CD4-positive, alpha-beta T cell (primary cell): ENCODE data around the gene SUFU. TPM values are rescaled to one million over a fixed set of nuclear protein-coding genes. Genes with fewer than 3 reads are reported as not detected.

Experiments
- ATAC-seq: fragments of 200-7000 bp; cut with Tn5 transposase; one replicate; pipeline ENCODE4 v1.10.0; 2022; ENCODE audit warnings: mild to moderate bottlenecking; ENCODE audit not compliant: poor library complexity
- CTCF ChIA-PET: fragments of 350-600 bp; sonication (Branson Sonifier 250); formaldehyde crosslinking; loops from one replicate; lab custom pipeline; 2021; ENCODE audit warnings: antibody characterized with exemption, inconsistent platforms; lab: Charles Lee
- POLR2A ChIA-PET: fragments of 350-600 bp; sonication (Branson Sonifier 250); formaldehyde crosslinking; loops from one replicate; lab custom pipeline; 2021; ENCODE audit warnings: antibody characterized with exemption, inconsistent platforms; lab: Charles Lee
- DNase-seq, 14 experiments: peaks; one replicate each; pipeline ENCODE4 v3.0.0-alpha.2; 2013 to 2020; ENCODE audit warnings: mixed read lengths in 2 of 14
- H3K27ac ChIP-seq, 2 donors: one replicate each; pipeline versions ENCODE4 v1.5.1 to v1.7.0; 2013; ENCODE audit warnings: low read length in 2 of 2, low read depth in 1 of 2, mild to moderate bottlenecking in 1 of 2
- H3K27me3 ChIP-seq, 2 experiments: 1 replicate in 1 of 2; 2 replicates in 1 of 2; pipeline versions ENCODE4 v1.6.1 to v1.7.0; 2013; ENCODE audit warnings: low read length in 2 of 2, control low read depth in 1 of 2, mild to moderate bottlenecking in 1 of 2, moderate library complexity in 1 of 2; ENCODE audit not compliant: insufficient read depth in 2 of 2, control insufficient read depth in 1 of 2
- H3K36me3 ChIP-seq: one replicate; pipeline ENCODE4 v1.6.1; 2013; ENCODE audit warnings: low read length, control low read depth; ENCODE audit not compliant: insufficient read depth
- H3K4me1 ChIP-seq: one replicate; pipeline ENCODE4 v1.6.1; 2013; ENCODE audit warnings: low read length, control low read depth; ENCODE audit not compliant: insufficient read depth
- H3K4me3 ChIP-seq: one replicate; pipeline ENCODE4 v1.5.1; 2013; ENCODE audit warnings: mild to moderate bottlenecking, low read length, moderate library complexity
- H3K9me3 ChIP-seq, 2 experiments: 1 replicate in 1 of 2; 2 replicates in 1 of 2; pipeline versions ENCODE4 v1.6.1 to v1.7.0; 2013; ENCODE audit warnings: low read length in 2 of 2, mild to moderate bottlenecking in 2 of 2, control low read depth in 1 of 2, moderate library complexity in 1 of 2; ENCODE audit not compliant: control insufficient read depth in 1 of 2, insufficient read depth in 1 of 2
- H3K27ac Mint-ChIP-seq: one replicate; pipeline ENCODE4 v1.8.0; 2020; ENCODE audit warnings: mixed read lengths
- H3K27me3 Mint-ChIP-seq: one replicate; pipeline ENCODE4 v1.8.0; 2021; ENCODE audit warnings: mixed read lengths
- H3K36me3 Mint-ChIP-seq: one replicate; pipeline ENCODE4 v1.8.0; 2021; ENCODE audit warnings: low read depth, mixed read lengths
- H3K4me1 Mint-ChIP-seq: one replicate; pipeline ENCODE4 v1.8.0; 2021; ENCODE audit warnings: low read depth, mixed read lengths
- H3K4me3 Mint-ChIP-seq: one replicate; pipeline ENCODE4 v1.8.0; 2020; ENCODE audit warnings: mild to moderate bottlenecking, mixed read lengths
- H3K9me3 Mint-ChIP-seq: one replicate; pipeline ENCODE4 v1.8.0; 2020; ENCODE audit warnings: mixed read lengths
- intact Hi-C, 2 experiments: fragments of 100-400 bp; cut with DNase I in 1 of 2; cut with micrococcal nuclease in 1 of 2; formaldehyde crosslinking; loops; one replicate each; pipeline versions ENCODE4 v1.15.1 to v1.9.0; 2023 to 2025; cut with DNase I, micrococcal nuclease
- total RNA-seq, 174 experiments: library from RNA in 2 of 174; stranded (reverse) in 2 of 174; gene quantifications; one replicate each; pipeline ENCODE4 v1.2.3 and lab custom pipeline; 2021 to 2026
- TF ChIP-seq, protein P1 (sequence below): fragments of 200-600 bp; IDR thresholded peaks from one replicate; pipeline ENCODE4 v1.8.0; 2022; ENCODE audit warnings: antibody characterized with exemption, mild to moderate bottlenecking

SUFU gene
- total RNA-seq, 2 experiments from 2014 or later, result 6.7 to 7.3 TPM

DNA sequence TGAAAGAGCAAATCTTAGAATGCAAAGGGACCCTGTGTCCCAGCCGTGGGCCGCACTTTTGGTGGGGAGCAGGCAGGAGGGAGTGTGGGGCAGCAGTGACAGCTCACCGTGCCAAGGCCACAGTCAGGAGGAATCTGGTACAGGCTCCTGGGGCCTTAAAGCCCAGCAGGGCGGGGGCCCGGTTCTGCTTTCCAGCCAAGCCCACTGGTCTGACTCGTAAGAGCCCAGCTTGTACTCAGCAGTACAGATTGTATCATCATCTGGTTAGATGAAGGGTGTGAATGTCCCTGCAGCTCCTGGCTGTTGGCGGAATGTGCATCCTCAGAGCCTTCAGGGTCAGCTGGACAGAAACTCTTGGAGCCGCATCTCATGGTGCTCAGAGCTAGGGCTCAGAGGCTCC is 110.0 kb downstream of the SUFU start:
- no peaks in the 10 kb centered on the region for H3K27me3 Mint-ChIP-seq
- no peaks in the 10 kb centered on the region for H3K9me3 ChIP-seq
- H3K27ac Mint-ChIP-seq, result peak overlapping the region; percentile 99
- intact Hi-C loops, result loop anchor here in 1 of 2 experiments (2.0 kb wide), 1 partner anchor 33 kb away; no protein-coding TSS in a partner anchor
- CTCF ChIA-PET, result interaction anchor here (0.9 to 2.5 kb wide), 3 partner anchors 18 to 31 kb away, joined by 3 to 8 read pairs (median 3); partner anchors contain the start of gene TRIM8
- ATAC-seq (no peak), DNase-seq (no peak)
- H3K36me3 ChIP-seq, result peaks cover 43% of the 10 kb centered on the region
- POLR2A ChIA-PET, result interaction anchor here (1.2 to 1.5 kb wide), 4 partner anchors 22 to 100 kb away, joined by 3 to 5 read pairs (median 4); partner anchors contain the start of gene ARL3
- TF ChIP-seq, protein P1, sequence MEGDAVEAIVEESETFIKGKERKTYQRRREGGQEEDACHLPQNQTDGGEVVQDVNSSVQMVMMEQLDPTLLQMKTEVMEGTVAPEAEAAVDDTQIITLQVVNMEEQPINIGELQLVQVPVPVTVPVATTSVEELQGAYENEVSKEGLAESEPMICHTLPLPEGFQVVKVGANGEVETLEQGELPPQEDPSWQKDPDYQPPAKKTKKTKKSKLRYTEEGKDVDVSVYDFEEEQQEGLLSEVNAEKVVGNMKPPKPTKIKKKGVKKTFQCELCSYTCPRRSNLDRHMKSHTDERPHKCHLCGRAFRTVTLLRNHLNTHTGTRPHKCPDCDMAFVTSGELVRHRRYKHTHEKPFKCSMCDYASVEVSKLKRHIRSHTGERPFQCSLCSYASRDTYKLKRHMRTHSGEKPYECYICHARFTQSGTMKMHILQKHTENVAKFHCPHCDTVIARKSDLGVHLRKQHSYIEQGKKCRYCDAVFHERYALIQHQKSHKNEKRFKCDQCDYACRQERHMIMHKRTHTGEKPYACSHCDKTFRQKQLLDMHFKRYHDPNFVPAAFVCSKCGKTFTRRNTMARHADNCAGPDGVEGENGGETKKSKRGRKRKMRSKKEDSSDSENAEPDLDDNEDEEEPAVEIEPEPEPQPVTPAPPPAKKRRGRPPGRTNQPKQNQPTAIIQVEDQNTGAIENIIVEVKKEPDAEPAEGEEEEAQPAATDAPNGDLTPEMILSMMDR, result no peak
- no peaks in the 10 kb centered on the region for H3K9me3 Mint-ChIP-seq
- peaks cover 44% of the 10 kb centered on the region for H3K4me1 ChIP-seq
- H3K27me3 ChIP-seq, result no peaks in the 10 kb centered on the region
- peak overlapping the region; percentile 85 to 88 for H3K27ac ChIP-seq
- H3K4me3 Mint-ChIP-seq, result no peak overlapping the region
- no peak overlapping the region for H3K4me3 ChIP-seq
- peaks cover 39% of the 10 kb centered on the region for H3K36me3 Mint-ChIP-seq
- H3K4me1 Mint-ChIP-seq, result peaks cover 35% of the 10 kb centered on the region

DNA sequence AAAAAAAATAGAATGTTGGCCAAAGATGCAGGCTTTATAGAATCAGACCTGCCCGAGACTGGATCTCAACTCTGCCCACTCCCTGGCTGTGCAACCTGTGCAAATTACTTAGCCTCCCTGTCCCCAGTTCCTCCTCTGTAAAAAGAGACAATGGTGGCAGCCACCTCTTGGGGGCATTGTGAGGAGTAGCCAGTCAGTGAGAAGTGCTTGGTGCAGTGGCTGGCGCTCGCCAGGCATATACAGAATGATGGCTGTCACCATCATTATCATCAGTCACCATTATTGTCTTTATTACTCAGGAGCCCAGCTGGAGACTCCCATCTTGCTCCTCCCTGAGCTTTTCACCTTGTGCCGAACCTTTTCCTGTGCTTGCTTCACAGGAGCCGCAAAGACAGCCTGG is 111.1 kb downstream of the SUFU start:
- Mint-ChIP-seq H3K27ac (peak overlapping the region; percentile 20), H3K4me1 (peaks cover 35% of the 10 kb centered on the region), H3K27me3 (no peaks in the 10 kb centered on the region), H3K9me3 (no peaks in the 10 kb centered on the region), H3K36me3 (peaks cover 44% of the 10 kb centered on the region), H3K4me3 (no peak overlapping the region)
- Histone ChIP-seq H3K36me3 (peaks cover 48% of the 10 kb centered on the region), H3K4me3 (no peak overlapping the region), H3K4me1 (peaks cover 44% of the 10 kb centered on the region), H3K27ac (no peak overlapping the region), H3K27me3 (no peaks in the 10 kb centered on the region), H3K9me3 (no peaks in the 10 kb centered on the region)
- TF ChIP-seq, protein P1, result no peak
- ChIA-PET POLR2A (no interaction called here), CTCF (interaction anchor here (1.8 kb wide), 1 partner anchor 30 kb away, joined by 8 read pairs; the partner anchor contains the start of gene TRIM8)
- intact Hi-C loops, result no loop called here
- DNase-seq, result no peak
- ATAC-seq, result no peak

DNA sequence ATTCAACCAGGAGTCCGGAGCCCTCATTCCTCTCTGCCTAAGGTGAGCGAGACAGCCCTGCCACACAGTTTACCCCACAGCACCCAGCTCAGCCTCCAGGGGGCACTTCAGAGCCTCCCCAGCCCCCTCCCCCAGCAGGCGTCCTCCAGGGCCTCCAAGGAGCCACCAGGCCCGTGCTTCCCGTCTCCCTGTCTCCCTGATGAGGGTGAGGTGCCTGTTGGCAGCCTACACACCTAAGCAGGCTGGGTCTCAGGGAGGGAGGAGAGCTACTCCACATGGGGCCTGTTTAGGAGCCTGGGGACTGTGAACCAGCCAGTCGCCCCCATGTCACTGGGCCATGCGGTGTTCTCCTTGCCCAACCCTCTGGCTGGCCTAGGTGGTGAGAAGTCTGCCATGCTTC is 111.6 kb downstream of the SUFU start:
- CTCF ChIA-PET, result interaction anchor here (1.8 kb wide), 1 partner anchor 29 kb away, joined by 8 read pairs; the partner anchor contains the start of gene TRIM8
- Histone ChIP-seq H3K27ac (no peak overlapping the region), H3K9me3 (no peaks in the 10 kb centered on the region), H3K36me3 (peaks cover 50% of the 10 kb centered on the region), H3K4me3 (no peak overlapping the region), H3K27me3 (no peaks in the 10 kb centered on the region), H3K4me1 (peaks cover 43% of the 10 kb centered on the region)
- H3K9me3 Mint-ChIP-seq, result no peaks in the 10 kb centered on the region
- H3K27ac Mint-ChIP-seq, result peak overlapping the region; percentile 20
- intact Hi-C loops, result no loop called here
- ATAC-seq (no peak), DNase-seq (peak in 5 of 14 experiments; percentile 19 to 60 (median 47))
- TF ChIP-seq, protein P1, result no peak
- no peaks in the 10 kb centered on the region for H3K27me3 Mint-ChIP-seq
- H3K36me3 Mint-ChIP-seq, result peaks cover 45% of the 10 kb centered on the region
- POLR2A ChIA-PET, result no interaction called here
- peaks cover 32% of the 10 kb centered on the region for H3K4me1 Mint-ChIP-seq
- H3K4me3 Mint-ChIP-seq, result no peak overlapping the region
